ENCODE results near the gene CELF2. TPM values are rescaled to one million over a fixed set of nuclear protein-coding genes. Genes with fewer than 3 reads are reported as not detected.
A peak's percentile ranks its signal among the peaks of the same experiment; 100 is the strongest.

CELF2 gene
- total RNA-seq, 1 experiment from 2014 or later, result 21.3 TPM

- no peak for DNase-seq (ENCODE audit: low read depth)
Observed at GRCh38 chr10:11325817-11326216, 308.1 kb downstream of the CELF2 start.

- no peak for DNase-seq (ENCODE audit: low read depth)
Observed at GRCh38 chr10:11326241-11326640, 308.6 kb downstream of the CELF2 start.

GRCh38 chr10:11326913-11327616 is 309.4 kb downstream of the CELF2 start:
- no peak for DNase-seq (ENCODE audit: low read depth)

GRCh38 chr10:11328264-11329061 is 310.8 kb downstream of the CELF2 start:
- DNase-seq (ENCODE audit: low read depth), result no peak

- DNase-seq (ENCODE audit: low read depth), result no peak
Observed at GRCh38 chr10:11329062-11329673, 311.5 kb downstream of the CELF2 start.

- peak; percentile 34 for DNase-seq (ENCODE audit: low read depth)
Observed at GRCh38 chr10:11330383-11331045, 312.8 kb downstream of the CELF2 start.

- no peak for DNase-seq (ENCODE audit: low read depth)
Observed at GRCh38 chr10:11331046-11331577, 313.4 kb downstream of the CELF2 start.

GRCh38 chr10:11331726-11332125 is 314.1 kb downstream of the CELF2 start:
- no peak for DNase-seq (ENCODE audit: low read depth)

GRCh38 chr10:11332846-11333245 is 315.2 kb downstream of the CELF2 start:
- no peak for DNase-seq (ENCODE audit: low read depth)

GRCh38 chr10:11334436-11334835 is 316.8 kb downstream of the CELF2 start:
- DNase-seq (ENCODE audit: low read depth), result no peak

GRCh38 chr10:11335167-11335652 is 317.5 kb downstream of the CELF2 start:
- DNase-seq (ENCODE audit: low read depth), result no peak

GRCh38 chr10:11335881-11336430 is 318.3 kb downstream of the CELF2 start:
- no peak for DNase-seq (ENCODE audit: low read depth)

- peak; percentile 18 for DNase-seq (ENCODE audit: low read depth)
Observed at GRCh38 chr10:11336722-11337162, 319.1 kb downstream of the CELF2 start.

GRCh38 chr10:11337516-11337915 is 319.8 kb downstream of the CELF2 start:
- no peak for DNase-seq (ENCODE audit: low read depth)

- DNase-seq (ENCODE audit: low read depth), result no peak
Observed at GRCh38 chr10:11338160-11338844, 320.6 kb downstream of the CELF2 start.

- DNase-seq (ENCODE audit: low read depth), result no peak
Observed at GRCh38 chr10:11339013-11339412, 321.3 kb downstream of the CELF2 start.

GRCh38 chr10:11339660-11340059 is 322.0 kb downstream of the CELF2 start:
- no peak for DNase-seq (ENCODE audit: low read depth)

- no peak for DNase-seq (ENCODE audit: low read depth)
Observed at GRCh38 chr10:11341283-11341960, 323.8 kb downstream of the CELF2 start.

GRCh38 chr10:11344081-11344480 is 326.4 kb downstream of the CELF2 start:
- DNase-seq (ENCODE audit: low read depth), result no peak

GRCh38 chr10:11344550-11344949 is 326.9 kb downstream of the CELF2 start:
- DNase-seq (ENCODE audit: low read depth), result no peak
